ENCODE results near the gene DNAAF2. TPM values are rescaled to one million over a fixed set of nuclear protein-coding genes. Genes with fewer than 3 reads are reported as not detected.

The DNAAF2 gene
- total and polyA plus RNA-seq, 2 of the 13 experiments (the other 11 are each of a cell fraction or from before 2014, with no cell fraction given), result 6.1 to 13.6 TPM

DNA sequence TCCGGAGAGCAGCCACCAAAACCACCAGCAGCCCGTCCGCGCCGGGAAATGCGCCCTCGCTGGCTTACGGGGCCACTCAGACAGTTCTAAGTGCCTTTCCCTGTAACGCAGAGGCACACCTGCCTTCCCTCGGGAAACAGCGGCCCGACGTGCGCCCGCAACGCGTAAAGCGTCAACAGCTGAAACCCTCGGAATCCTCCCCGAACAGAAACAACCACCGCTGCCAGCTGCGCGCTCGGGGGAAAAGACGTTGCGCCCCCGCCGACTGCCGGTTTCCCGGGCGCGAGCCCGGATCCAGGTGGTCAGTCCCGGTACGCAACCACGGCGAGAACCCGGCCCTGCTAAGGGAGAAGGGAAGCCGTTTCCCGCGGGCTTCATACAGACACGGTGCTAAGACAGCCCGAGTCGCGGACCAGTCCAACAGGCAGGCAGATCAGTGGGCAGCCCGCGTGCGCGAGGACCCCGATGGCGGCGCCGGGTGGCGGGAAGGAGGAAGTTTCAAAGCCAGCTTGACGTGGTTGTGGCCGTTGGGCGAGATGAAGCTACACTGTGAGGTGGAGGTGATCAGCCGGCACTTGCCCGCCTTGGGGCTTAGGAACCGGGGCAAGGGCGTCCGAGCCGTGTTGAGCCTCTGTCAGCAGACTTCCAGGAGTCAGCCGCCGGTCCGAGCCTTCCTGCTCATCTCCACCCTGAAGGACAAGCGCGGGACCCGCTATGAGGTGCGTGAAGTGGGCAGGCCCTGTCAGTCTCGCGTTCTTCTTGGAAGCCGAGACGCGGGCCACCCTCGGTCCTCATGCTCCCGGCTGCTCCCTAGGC lies 36.4 kb downstream of the DNAAF2 start, which contains the start of gene LRR1 (continued):
- TF ChIP-seq, protein P1, sequence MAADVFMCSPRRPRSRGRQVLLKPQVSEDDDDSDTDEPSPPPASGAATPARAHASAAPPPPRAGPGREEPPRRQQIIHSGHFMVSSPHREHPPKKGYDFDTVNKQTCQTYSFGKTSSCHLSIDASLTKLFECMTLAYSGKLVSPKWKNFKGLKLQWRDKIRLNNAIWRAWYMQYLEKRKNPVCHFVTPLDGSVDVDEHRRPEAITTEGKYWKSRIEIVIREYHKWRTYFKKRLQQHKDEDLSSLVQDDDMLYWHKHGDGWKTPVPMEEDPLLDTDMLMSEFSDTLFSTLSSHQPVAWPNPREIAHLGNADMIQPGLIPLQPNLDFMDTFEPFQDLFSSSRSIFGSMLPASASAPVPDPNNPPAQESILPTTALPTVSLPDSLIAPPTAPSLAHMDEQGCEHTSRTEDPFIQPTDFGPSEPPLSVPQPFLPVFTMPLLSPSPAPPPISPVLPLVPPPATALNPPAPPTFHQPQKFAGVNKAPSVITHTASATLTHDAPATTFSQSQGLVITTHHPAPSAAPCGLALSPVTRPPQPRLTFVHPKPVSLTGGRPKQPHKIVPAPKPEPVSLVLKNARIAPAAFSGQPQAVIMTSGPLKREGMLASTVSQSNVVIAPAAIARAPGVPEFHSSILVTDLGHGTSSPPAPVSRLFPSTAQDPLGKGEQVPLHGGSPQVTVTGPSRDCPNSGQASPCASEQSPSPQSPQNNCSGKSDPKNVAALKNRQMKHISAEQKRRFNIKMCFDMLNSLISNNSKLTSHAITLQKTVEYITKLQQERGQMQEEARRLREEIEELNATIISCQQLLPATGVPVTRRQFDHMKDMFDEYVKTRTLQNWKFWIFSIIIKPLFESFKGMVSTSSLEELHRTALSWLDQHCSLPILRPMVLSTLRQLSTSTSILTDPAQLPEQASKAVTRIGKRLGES (CRISPR knock-in tag; IDR thresholded peaks at IDR 0.05; ENCODE audit: borderline replicate concordance), result no peak
- TF ChIP-seq NKX3-1 (CRISPR knock-in tag; IDR thresholded peaks at IDR 0.05) (no peak), ZNF773 (CRISPR knock-in tag; IDR thresholded peaks at IDR 0.05; ENCODE audit: borderline replicate concordance) (0 out of 2 replicates have a peak, but pooled peaks have one; percentile 59), ATF1 (CRISPR knock-in tag; IDR thresholded peaks at IDR 0.05) (no peak), ZSCAN30 (CRISPR knock-in tag; IDR thresholded peaks at IDR 0.05) (no peak), ZNF746 (CRISPR knock-in tag; IDR thresholded peaks at IDR 0.05) (peak; percentile 43), ELF3 (CRISPR knock-in tag; IDR thresholded peaks at IDR 0.05) (peak; percentile 77), ZNF816 (CRISPR knock-in tag; IDR thresholded peaks at IDR 0.05; ENCODE audit: borderline replicate concordance) (peak; percentile 83; the same call in 1 of the 2 replicates), ZNF33A (CRISPR knock-in tag; IDR thresholded peaks at IDR 0.05; ENCODE audit: borderline replicate concordance) (peak; percentile 79; the same call in 1 of the 2 replicates), ZKSCAN8 (CRISPR knock-in tag; IDR thresholded peaks at IDR 0.05; ENCODE audit: borderline replicate concordance) (0 out of 2 replicates have a peak, but pooled peaks have one; percentile 20), TMF1 (CRISPR knock-in tag; IDR thresholded peaks at IDR 0.05; ENCODE audit: low read depth) (peak; percentile 78), ZNF296 (CRISPR knock-in tag; conservative IDR thresholded peaks at IDR 0.05) (peak; percentile 54; the same call in 1 of the 2 replicates), ZFP36L1 (CRISPR knock-in tag; IDR thresholded peaks at IDR 0.05) (peak; percentile 68; the same call in 1 of the 2 replicates), CCDC6 (CRISPR knock-in tag; IDR thresholded peaks at IDR 0.05) (peak; percentile 80; the same call in 1 of the 2 replicates), THYN1 (CRISPR knock-in tag; IDR thresholded peaks at IDR 0.05; ENCODE audit: borderline replicate concordance, low read depth) (no peak), JARID2 (CRISPR knock-in tag; IDR thresholded peaks at IDR 0.05; ENCODE audit: insufficient replicate concordance) (no peak), HHEX (CRISPR knock-in tag; IDR thresholded peaks at IDR 0.05) (no peak), SOX6 (IDR thresholded peaks at IDR 0.05) (no peak), SOX6 (CRISPR knock-in tag; IDR thresholded peaks at IDR 0.05) (peak; percentile 64), HDAC6 (IDR thresholded peaks at IDR 0.05; ENCODE audit: low read depth, low read length) (no peak; the same call in 1 of the 2 replicates)
- TF ChIP-seq, protein P2, sequence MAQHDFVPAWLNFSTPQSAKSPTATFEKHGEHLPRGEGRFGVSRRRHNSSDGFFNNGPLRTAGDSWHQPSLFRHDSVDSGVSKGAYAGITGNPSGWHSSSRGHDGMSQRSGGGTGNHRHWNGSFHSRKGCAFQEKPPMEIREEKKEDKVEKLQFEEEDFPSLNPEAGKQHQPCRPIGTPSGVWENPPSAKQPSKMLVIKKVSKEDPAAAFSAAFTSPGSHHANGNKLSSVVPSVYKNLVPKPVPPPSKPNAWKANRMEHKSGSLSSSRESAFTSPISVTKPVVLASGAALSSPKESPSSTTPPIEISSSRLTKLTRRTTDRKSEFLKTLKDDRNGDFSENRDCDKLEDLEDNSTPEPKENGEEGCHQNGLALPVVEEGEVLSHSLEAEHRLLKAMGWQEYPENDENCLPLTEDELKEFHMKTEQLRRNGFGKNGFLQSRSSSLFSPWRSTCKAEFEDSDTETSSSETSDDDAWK (CRISPR knock-in tag; IDR thresholded peaks at IDR 0.05), result no peak
- TF ChIP-seq, protein P3, sequence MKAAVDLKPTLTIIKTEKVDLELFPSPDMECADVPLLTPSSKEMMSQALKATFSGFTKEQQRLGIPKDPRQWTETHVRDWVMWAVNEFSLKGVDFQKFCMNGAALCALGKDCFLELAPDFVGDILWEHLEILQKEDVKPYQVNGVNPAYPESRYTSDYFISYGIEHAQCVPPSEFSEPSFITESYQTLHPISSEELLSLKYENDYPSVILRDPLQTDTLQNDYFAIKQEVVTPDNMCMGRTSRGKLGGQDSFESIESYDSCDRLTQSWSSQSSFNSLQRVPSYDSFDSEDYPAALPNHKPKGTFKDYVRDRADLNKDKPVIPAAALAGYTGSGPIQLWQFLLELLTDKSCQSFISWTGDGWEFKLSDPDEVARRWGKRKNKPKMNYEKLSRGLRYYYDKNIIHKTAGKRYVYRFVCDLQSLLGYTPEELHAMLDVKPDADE (CRISPR knock-in tag; IDR thresholded peaks at IDR 0.05), result no peak
- TF ChIP-seq, protein P4, sequence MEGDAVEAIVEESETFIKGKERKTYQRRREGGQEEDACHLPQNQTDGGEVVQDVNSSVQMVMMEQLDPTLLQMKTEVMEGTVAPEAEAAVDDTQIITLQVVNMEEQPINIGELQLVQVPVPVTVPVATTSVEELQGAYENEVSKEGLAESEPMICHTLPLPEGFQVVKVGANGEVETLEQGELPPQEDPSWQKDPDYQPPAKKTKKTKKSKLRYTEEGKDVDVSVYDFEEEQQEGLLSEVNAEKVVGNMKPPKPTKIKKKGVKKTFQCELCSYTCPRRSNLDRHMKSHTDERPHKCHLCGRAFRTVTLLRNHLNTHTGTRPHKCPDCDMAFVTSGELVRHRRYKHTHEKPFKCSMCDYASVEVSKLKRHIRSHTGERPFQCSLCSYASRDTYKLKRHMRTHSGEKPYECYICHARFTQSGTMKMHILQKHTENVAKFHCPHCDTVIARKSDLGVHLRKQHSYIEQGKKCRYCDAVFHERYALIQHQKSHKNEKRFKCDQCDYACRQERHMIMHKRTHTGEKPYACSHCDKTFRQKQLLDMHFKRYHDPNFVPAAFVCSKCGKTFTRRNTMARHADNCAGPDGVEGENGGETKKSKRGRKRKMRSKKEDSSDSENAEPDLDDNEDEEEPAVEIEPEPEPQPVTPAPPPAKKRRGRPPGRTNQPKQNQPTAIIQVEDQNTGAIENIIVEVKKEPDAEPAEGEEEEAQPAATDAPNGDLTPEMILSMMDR (CRISPR knock-in tag; IDR thresholded peaks at IDR 0.05), result 0 out of 2 replicates have a peak, but pooled peaks have one; percentile 12
